Activated T-helper 2 cell treated with anti-CD3 and anti-CD28 coated beads, Interferon-gamma antibody, Interleukin-2, Interleukin-4, amounts not matched to agents 10 μg/mL and 5 μg/mL and 100 μg/mL, durations not matched to agents 14 hours and 24 hours and 36 hours (primary cell): ENCODE results near the gene SEPTIN3. TPM values are rescaled to one million over a fixed set of nuclear protein-coding genes. Genes with fewer than 3 reads are reported as not detected.

Experiments used
- DNase-seq: peaks from one replicate; pipeline ENCODE4 v3.0.0; 2021; ENCODE audit warnings: low spot score
- H3K27ac Mint-ChIP-seq: one replicate; pipeline ENCODE4 v1.8.0; 2021; ENCODE audit warnings: mixed read lengths
- H3K27me3 Mint-ChIP-seq: one replicate; pipeline ENCODE4 v1.8.0; 2021; ENCODE audit warnings: low read depth, mixed read lengths
- H3K36me3 Mint-ChIP-seq: one replicate; pipeline ENCODE4 v1.8.0; 2021; ENCODE audit warnings: low read depth, mixed read lengths
- H3K4me1 Mint-ChIP-seq: one replicate; pipeline ENCODE4 v1.8.0; 2021; ENCODE audit warnings: low read depth, mixed read lengths
- H3K4me3 Mint-ChIP-seq: one replicate; pipeline ENCODE4 v1.8.0; 2021; ENCODE audit warnings: low read depth, mild to moderate bottlenecking, moderate library complexity, mixed read lengths
- H3K9me3 Mint-ChIP-seq: one replicate; pipeline ENCODE4 v1.8.0; 2021; ENCODE audit warnings: mixed read lengths
- intact Hi-C: fragments of 100-400 bp; cut with micrococcal nuclease; formaldehyde crosslinking; loops from one replicate; pipeline ENCODE4 v1.15.1; 2023
- total RNA-seq: library from RNA; stranded (reverse); gene quantifications from 2 replicates; pipeline ENCODE4 v1.2.3, GENCODE V29; 2022

Gene SEPTIN3
- total RNA-seq, 1 donor from 2014 or later: 7.1 TPM

DNA sequence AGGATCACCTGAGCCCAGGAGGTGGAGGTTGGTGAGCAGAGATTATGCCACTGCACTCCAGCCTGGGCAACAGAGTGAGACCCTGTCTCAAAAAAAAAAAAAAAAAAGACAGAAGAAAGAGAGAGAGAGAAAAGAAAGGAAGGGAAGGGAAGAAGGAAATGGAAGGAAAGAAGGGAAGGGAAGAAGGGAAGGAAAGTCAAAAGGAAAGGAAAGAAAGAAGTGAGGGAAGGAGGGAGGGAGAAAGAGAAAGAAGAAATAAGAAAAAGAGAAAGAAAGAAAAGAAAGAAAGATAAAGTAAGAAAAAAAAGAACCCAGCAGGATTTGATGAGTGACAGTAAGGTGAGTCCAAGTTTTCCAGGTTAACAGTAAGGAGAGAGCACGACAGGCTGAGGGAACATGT lies 49.0 kb downstream of the SEPTIN3 start:
- Mint-ChIP-seq H3K27ac (no peak overlapping the region), H3K4me3 (no peak overlapping the region)
- intact Hi-C loops: no loop called here

More for the DNA sequence above, 49.0 kb downstream of the SEPTIN3 start:
- no peak for DNase-seq
- peaks cover 10% of the 10 kb centered on the region for H3K36me3 Mint-ChIP-seq
- no peaks in the 10 kb centered on the region for H3K9me3 Mint-ChIP-seq
- peaks cover 14% of the 10 kb centered on the region for H3K27me3 Mint-ChIP-seq
- H3K4me1 Mint-ChIP-seq: peaks cover 10% of the 10 kb centered on the region

Other genes with a start within 250 kb of the SEPTIN3 start
- 17.4 and 19.6 TPM in 2 replicates for gene CCDC134, start 168.8 kb upstream of the SEPTIN3 start, total RNA-seq
- gene SREBF2, start 136.3 kb upstream of the SEPTIN3 start, total RNA-seq: 191 and 202 TPM in 2 replicates
- 1.0 and 1.7 TPM in 2 replicates for gene SHISA8, start 54.4 kb upstream of the SEPTIN3 start, total RNA-seq
- 2.7 and 3.1 TPM in 2 replicates for gene TNFRSF13C, start 42.6 kb upstream of the SEPTIN3 start, total RNA-seq
- 58.6 and 59.3 TPM in 2 replicates for gene CENPM, start 22.3 kb upstream of the SEPTIN3 start, total RNA-seq
- 1.3 and 1.6 TPM in 2 replicates for gene WBP2NL, start 29.3 kb downstream of the SEPTIN3 start, total RNA-seq
- 38.8 and 44.9 TPM in 2 replicates for gene NAGA, start 101.4 kb downstream of the SEPTIN3 start, total RNA-seq
- 5.6 and 5.7 TPM in 2 replicates for gene PHETA2, start 104.8 kb downstream of the SEPTIN3 start, total RNA-seq
- 65.1 and 69.7 TPM in 2 replicates for gene SMDT1, start 110.3 kb downstream of the SEPTIN3 start, total RNA-seq
- 92.4 and 95.1 TPM in 2 replicates for gene NDUFA6, start 121.3 kb downstream of the SEPTIN3 start, total RNA-seq
- gene CYP2D6, start 161.4 kb downstream of the SEPTIN3 start, total RNA-seq: 3.5 and 3.6 TPM in 2 replicates